Measurements from ENCODE around the gene KRT34.
"Not testable (repeated sequence)": the region's sequence is repeated elsewhere in the genome, so short reads cannot be mapped to it uniquely, and the experiment has no call there.

The KRT34 gene

GRCh38 chr17:41381943-41382342, at the start of gene KRT34:
TSS of gene KRT34 (minus strand) at chr17:41382306. CDS start at chr17:41382246, 60 bp downstream.
- not testable (repeated sequence) for DNase-seq

- not testable (repeated sequence) for DNase-seq
Measured at GRCh38 chr17:41430376-41430775, 48.3 kb upstream of the KRT34 start.

- DNase-seq: no peak
Measured at GRCh38 chr17:41429667-41430066, 47.6 kb upstream of the KRT34 start.

GRCh38 chr17:41428591-41429291, 46.6 kb upstream of the KRT34 start:
- DNase-seq: no peak

GRCh38 chr17:41424111-41424635, 42.1 kb upstream of the KRT34 start, which contains the start of gene KRT37:
TSS of gene KRT37 (minus strand) at chr17:41424585. CDS start at chr17:41424523, 62 bp downstream.
- DNase-seq: no peak

GRCh38 chr17:41422586-41422985, 40.5 kb upstream of the KRT34 start:
- DNase-seq: not testable (repeated sequence)

- DNase-seq: no peak
Measured at GRCh38 chr17:41421617-41422016, 39.5 kb upstream of the KRT34 start.

- no peak for DNase-seq
Measured at GRCh38 chr17:41421116-41421515, 39.0 kb upstream of the KRT34 start.

GRCh38 chr17:41420134-41420533, 38.0 kb upstream of the KRT34 start:
- DNase-seq: no peak

- DNase-seq: no peak
Measured at GRCh38 chr17:41419716-41420115, 37.6 kb upstream of the KRT34 start.

- DNase-seq: no peak
Measured at GRCh38 chr17:41418116-41418860, 36.2 kb upstream of the KRT34 start.

- DNase-seq: no peak
Measured at GRCh38 chr17:41417576-41418015, 35.5 kb upstream of the KRT34 start.

GRCh38 chr17:41417127-41417526, 35.0 kb upstream of the KRT34 start:
- no peak for DNase-seq

- no peak for DNase-seq
Measured at GRCh38 chr17:41416479-41416878, 34.4 kb upstream of the KRT34 start.

- no peak for DNase-seq
Measured at GRCh38 chr17:41415833-41416335, 33.8 kb upstream of the KRT34 start.

- DNase-seq: no peak
Measured at GRCh38 chr17:41415411-41415810, 33.3 kb upstream of the KRT34 start.

- DNase-seq: no peak
Measured at GRCh38 chr17:41413982-41414381, 31.9 kb upstream of the KRT34 start.

GRCh38 chr17:41413353-41413957, 31.3 kb upstream of the KRT34 start:
- DNase-seq: no peak

GRCh38 chr17:41411072-41411840, 29.1 kb upstream of the KRT34 start:
- no peak for DNase-seq

GRCh38 chr17:41407226-41407625, 25.1 kb upstream of the KRT34 start:
- no peak for DNase-seq

GRCh38 chr17:41406205-41406604, 24.1 kb upstream of the KRT34 start:
- no peak for DNase-seq

GRCh38 chr17:41404024-41404671, 22.0 kb upstream of the KRT34 start:
- peak in 1 of 4 experiments; percentile 4 for DNase-seq
